ENCODE data around the gene LLGL2. TPM values are rescaled to one million over a fixed set of nuclear protein-coding genes. Genes with fewer than 3 reads are reported as not detected.
A peak's percentile ranks its signal among the peaks of the same experiment; 100 is the strongest.

LLGL2 gene
- total and polyA plus RNA-seq, 2 donors (not counting 1 experiment from before 2014, with no cell fraction given) = 40.6 to 52.0 TPM

DNA sequence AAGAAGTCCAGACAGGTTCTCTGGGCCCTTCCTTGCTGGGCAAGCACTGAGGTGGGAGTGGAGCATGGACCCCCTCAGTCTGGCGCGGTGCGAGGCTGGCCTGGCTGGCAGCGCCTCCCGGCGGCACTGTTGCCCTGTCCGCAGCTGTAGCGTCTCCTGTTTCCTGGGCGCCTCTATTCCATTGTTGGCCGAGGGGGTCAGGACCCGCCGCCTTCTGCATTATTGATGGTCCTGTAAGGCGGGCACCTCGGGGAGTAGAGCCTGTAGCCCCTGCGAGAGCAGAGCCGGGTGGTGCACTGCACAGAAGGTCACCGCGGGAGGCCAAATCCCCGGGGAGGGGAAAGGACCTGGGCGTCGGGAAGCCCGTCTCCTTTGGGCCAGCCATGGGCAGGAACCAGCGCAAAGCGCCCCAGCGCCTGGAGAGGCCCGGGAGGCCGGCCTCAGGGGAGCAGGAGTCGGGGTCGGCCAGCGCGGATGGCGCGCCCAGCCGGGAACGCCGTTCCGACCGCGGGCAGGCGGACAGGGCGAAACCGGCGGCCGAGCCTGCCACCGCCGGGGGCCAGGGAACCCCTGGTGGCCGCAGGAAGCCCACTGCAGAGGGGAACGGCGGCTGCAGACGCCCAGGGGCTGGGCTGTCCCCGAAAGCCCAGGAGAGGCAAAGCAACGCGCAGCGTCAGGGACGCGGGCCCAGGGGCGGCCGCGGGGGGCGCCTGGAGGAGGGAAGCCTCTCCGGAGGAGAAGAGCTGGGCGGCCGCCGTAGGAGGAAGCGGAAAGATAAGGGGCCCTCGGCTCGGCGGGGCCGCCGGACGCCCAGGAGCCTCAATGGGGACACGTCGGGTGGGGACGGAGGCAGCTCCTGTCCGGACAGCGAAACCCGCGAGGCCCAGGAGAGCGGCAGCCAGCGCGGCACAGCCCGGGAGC is 62.4 kb downstream of the LLGL2 start, which contains the start of gene MYO15B:
MYO15B (plus strand) TSS at position 126 of the 921 bp plus-strand sequence; CDS start at position 384, 258 bp downstream.
- Histone ChIP-seq H3K9ac (ENCODE audit: low read length) (peak within 1 kb of the TSS; percentile 82), H3K79me2 (ENCODE audit: control insufficient read depth, insufficient read depth, low read length) (no peaks in the 10 kb centered on the region), H4K20me1 (ENCODE audit: control insufficient read depth, insufficient read depth, low read length, poor library complexity, severe bottlenecking) (peaks cover 16% of the 10 kb centered on the region), H3K9me3 (ENCODE audit: control extremely low read depth in 1 of 3, control insufficient read depth in 2 of 3, insufficient read depth in 1 of 3, low read length in 2 of 3) (no peaks in the 10 kb centered on the region), H2AFZ (ENCODE audit: insufficient read depth, low read depth, low read length, poor library complexity, severe bottlenecking) (peak within 1 kb of the TSS; percentile 81), H3K27ac (ENCODE audit: low read length in 2 of 2) (peak within 1 kb of the TSS; percentile 80 to 89), H3K4me1 (ENCODE audit: control insufficient read depth in 2 of 2, insufficient read depth in 2 of 2, low read length in 2 of 2) (peaks cover 4 to 20% of the 10 kb centered on the region in 2 donors), H3K4me2 (replicated peaks; ENCODE audit: low read depth, low read length, poor library complexity, severe bottlenecking) (peak within 1 kb of the TSS; percentile 99), H3K27me3 (replicated peaks in 1 of 4; ENCODE audit: control extremely low read depth in 1 of 4, control insufficient read depth in 3 of 4, insufficient read depth in 4 of 4, low read length in 3 of 4) (no peaks in the 10 kb centered on the region), H3K4me3 (ENCODE audit: control extremely low read depth in 1 of 5, extremely low read depth in 1 of 5, insufficient read depth in 1 of 5, low read depth in 2 of 5, low read length in 4 of 5) (peak within 1 kb of the TSS; percentile 69 to 95 (median 82)), H3K36me3 (replicated peaks in 1 of 2; ENCODE audit: control extremely low read depth in 1 of 2, control insufficient read depth in 1 of 2, extremely low read depth in 1 of 2, insufficient read depth in 2 of 2, low read length in 1 of 2) (peaks cover 0 to 14% of the 10 kb centered on the region in 2 experiments)
- peak within 1 kb of the TSS; percentile 80 for H3K4me3 Mint-ChIP-seq
- 1% methylated on average over 82 of the region's 82 CpGs for WGBS (ENCODE audit: insufficient coverage)
- ChIA-PET POLR2A (interaction anchor here (0.5 to 1.1 kb wide), 7 partner anchors 36 to 192 kb away, joined by 3 to 6 read pairs (median 3); partner anchors contain the start of genes LLGL2 and TSEN54), CTCF (interaction anchor here (0.6 to 2.0 kb wide), 17 partner anchors 12 to 480 kb away, joined by 3 to 12 read pairs (median 3); partner anchors contain the start of genes GRB2, LLGL2, SLC25A19 and TMEM94)
- peak within 1 kb of the TSS; percentile 87 for H3K27ac Mint-ChIP-seq
- no peaks in the 10 kb centered on the region for H3K27me3 Mint-ChIP-seq
- TF ChIP-seq EZH2 (IDR thresholded peaks at IDR 0.05; ENCODE audit: borderline replicate concordance, insufficient read depth, low read depth, low read length, poor library complexity, severe bottlenecking) = no peak
- TF ChIP-seq, protein P1, sequence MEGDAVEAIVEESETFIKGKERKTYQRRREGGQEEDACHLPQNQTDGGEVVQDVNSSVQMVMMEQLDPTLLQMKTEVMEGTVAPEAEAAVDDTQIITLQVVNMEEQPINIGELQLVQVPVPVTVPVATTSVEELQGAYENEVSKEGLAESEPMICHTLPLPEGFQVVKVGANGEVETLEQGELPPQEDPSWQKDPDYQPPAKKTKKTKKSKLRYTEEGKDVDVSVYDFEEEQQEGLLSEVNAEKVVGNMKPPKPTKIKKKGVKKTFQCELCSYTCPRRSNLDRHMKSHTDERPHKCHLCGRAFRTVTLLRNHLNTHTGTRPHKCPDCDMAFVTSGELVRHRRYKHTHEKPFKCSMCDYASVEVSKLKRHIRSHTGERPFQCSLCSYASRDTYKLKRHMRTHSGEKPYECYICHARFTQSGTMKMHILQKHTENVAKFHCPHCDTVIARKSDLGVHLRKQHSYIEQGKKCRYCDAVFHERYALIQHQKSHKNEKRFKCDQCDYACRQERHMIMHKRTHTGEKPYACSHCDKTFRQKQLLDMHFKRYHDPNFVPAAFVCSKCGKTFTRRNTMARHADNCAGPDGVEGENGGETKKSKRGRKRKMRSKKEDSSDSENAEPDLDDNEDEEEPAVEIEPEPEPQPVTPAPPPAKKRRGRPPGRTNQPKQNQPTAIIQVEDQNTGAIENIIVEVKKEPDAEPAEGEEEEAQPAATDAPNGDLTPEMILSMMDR (IDR thresholded peaks at IDR 0.05) = no peak
- no peaks in the 10 kb centered on the region for H3K9me3 Mint-ChIP-seq (ENCODE audit: insufficient read depth)
- DNase-seq = peak; percentile 86
- H3K4me1 Mint-ChIP-seq = peaks cover 19% of the 10 kb centered on the region
- ATAC-seq (ENCODE audit: low read depth) = peak; percentile 46
- intact Hi-C loops (cut with micrococcal nuclease) = loop anchor here (1.0 to 2.0 kb wide), 2 partner anchors 84 to 299 kb away; partner anchors contain the start of gene SLC25A19
